WERI-Rb-1 (cell line): ENCODE measurements around the gene MROH2A.
A peak's percentile ranks its signal among the peaks of the same experiment; 100 is the strongest.

ENCODE experiments used
- DNase-seq: peaks from one replicate; pipeline ENCODE4 v3.0.0-alpha.2; 2020
- H3K27ac ChIP-seq: fragments of 250-450 bp; sonication (Bioruptor Pico); 2 replicates; pipeline ENCODE4 v1.5.1; 2020; ENCODE audit warnings: mild to moderate bottlenecking, moderate library complexity
- H3K27me3 ChIP-seq: fragments of 250-450 bp; sonication (Bioruptor Pico); 2 replicates; pipeline ENCODE4 v1.5.1; 2021; ENCODE audit warnings: mild to moderate bottlenecking, low read depth, moderate library complexity; ENCODE audit not compliant: insufficient read depth, severe bottlenecking
- H3K36me3 ChIP-seq: fragments of 250-450 bp; sonication (Bioruptor Pico); 2 replicates; pipeline ENCODE4 v1.5.1; 2020; ENCODE audit warnings: mild to moderate bottlenecking, moderate library complexity
- H3K4me3 ChIP-seq: 2 replicates; pipeline ENCODE4 v1.5.1; 2011; ENCODE audit warnings: low read depth, mild to moderate bottlenecking, control low read depth, low read length
- H3K9me3 ChIP-seq: fragments of 250-450 bp; sonication (Bioruptor Pico); 2 replicates; pipeline ENCODE4 v1.5.1; 2021; ENCODE audit warnings: mild to moderate bottlenecking, moderate library complexity; ENCODE audit not compliant: severe bottlenecking
- CTCF ChIP-seq: IDR thresholded peaks from 2 replicates; pipeline ENCODE4 v1.5.1; 2011; ENCODE audit warnings: low read depth, mild to moderate bottlenecking, control low read depth, inconsistent platforms, low read length

MROH2A gene

GRCh38 chr2:233807215-233807865 lies 29.2 kb downstream of the MROH2A start:
- H3K9me3 ChIP-seq: no peaks in the 10 kb centered on the region
- TF ChIP-seq CTCF: no peak
- no peak overlapping the region for H3K4me3 ChIP-seq
- H3K27me3 ChIP-seq: no peaks in the 10 kb centered on the region
- DNase-seq: peak; percentile 7
- no peaks in the 10 kb centered on the region for H3K36me3 ChIP-seq
- no peak overlapping the region for H3K27ac ChIP-seq

- peak; percentile 0 for DNase-seq
- TF ChIP-seq CTCF: no peak
- no peaks in the 10 kb centered on the region for H3K9me3 ChIP-seq
- no peak overlapping the region for H3K4me3 ChIP-seq
- no peak overlapping the region for H3K27ac ChIP-seq
- H3K36me3 ChIP-seq: no peaks in the 10 kb centered on the region
- no peaks in the 10 kb centered on the region for H3K27me3 ChIP-seq
Measured at GRCh38 chr2:233807966-233808935, 30.1 kb downstream of the MROH2A start.

- H3K27me3 ChIP-seq: no peaks in the 10 kb centered on the region
- H3K36me3 ChIP-seq: no peaks in the 10 kb centered on the region
- H3K4me3 ChIP-seq: no peak overlapping the region
- DNase-seq: peak; percentile 2
- H3K27ac ChIP-seq: no peak overlapping the region
- no peaks in the 10 kb centered on the region for H3K9me3 ChIP-seq
- no peak for TF ChIP-seq CTCF
Measured at GRCh38 chr2:233810385-233810784, 32.3 kb downstream of the MROH2A start.

- Histone ChIP-seq H3K27me3 (no peaks in the 10 kb centered on the region), H3K9me3 (no peaks in the 10 kb centered on the region), H3K27ac (no peak overlapping the region), H3K36me3 (no peaks in the 10 kb centered on the region), H3K4me3 (no peak overlapping the region)
- DNase-seq: peak; percentile 5
- TF ChIP-seq CTCF: no peak
Measured at GRCh38 chr2:233811087-233811486, 33.0 kb downstream of the MROH2A start.

- Histone ChIP-seq H3K27me3 (no peaks in the 10 kb centered on the region), H3K9me3 (no peaks in the 10 kb centered on the region), H3K27ac (no peak overlapping the region), H3K36me3 (no peaks in the 10 kb centered on the region), H3K4me3 (no peak overlapping the region)
- TF ChIP-seq CTCF: no peak
- DNase-seq: peak; percentile 2
Measured at GRCh38 chr2:233811732-233812131, 33.6 kb downstream of the MROH2A start.
